ENCODE measurements around the gene CCL27.

The CCL27 gene

DNA sequence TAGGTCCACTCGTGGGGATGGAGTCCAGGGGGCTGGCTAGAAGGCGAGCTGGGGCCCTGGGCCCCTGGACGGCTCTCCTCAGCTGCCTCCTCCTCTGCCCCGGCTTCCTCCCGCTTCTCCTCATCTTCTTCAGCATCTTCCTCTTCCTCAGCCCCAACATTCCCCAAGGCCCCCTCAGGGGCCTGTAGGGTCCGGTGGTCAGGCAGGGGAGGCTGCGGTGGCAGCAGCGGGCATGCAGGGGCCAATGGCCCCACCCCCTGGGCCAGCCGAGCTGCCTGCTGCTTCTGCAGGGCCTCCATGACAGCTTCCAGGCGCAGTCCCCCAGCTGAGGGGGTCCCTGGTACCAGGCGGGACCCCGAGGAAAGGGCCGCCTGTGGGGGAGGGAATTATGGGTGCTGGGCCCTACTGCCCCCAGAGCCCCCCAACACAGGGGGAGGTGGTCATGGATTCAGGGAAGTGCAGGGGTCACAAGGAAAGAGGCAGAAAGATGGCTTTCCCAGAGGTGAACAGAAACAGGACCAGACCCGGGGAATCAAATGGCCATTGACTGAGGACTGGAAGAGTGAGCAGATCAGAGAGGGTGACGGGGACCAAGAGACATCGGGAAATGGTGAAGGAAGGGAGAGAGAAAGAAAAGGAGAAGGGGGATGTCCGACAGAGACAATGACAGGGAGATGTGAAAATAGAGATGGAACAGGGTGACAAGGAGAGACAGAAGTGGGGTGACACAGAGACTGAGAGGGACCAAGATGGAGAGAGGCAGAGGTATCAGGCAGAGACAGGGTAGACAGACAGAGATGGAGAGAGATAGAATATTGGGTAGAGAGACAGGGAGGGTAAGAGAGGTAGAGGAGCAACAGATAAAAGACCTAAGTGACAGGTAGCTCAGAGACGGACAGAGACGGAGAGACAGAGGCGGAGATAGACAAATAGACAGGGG lies 34.5 kb downstream of the CCL27 start:
- no peak for DNase-seq (ENCODE audit: low read depth)

- no peak for DNase-seq (ENCODE audit: low read depth)
These were observed 37.3 kb downstream of the CCL27 start for GRCh38 chr9:34625186-34625486.

GRCh38 chr9:34624475-34625185 lies 37.8 kb downstream of the CCL27 start:
- no peak for DNase-seq (ENCODE audit: low read depth)

DNA sequence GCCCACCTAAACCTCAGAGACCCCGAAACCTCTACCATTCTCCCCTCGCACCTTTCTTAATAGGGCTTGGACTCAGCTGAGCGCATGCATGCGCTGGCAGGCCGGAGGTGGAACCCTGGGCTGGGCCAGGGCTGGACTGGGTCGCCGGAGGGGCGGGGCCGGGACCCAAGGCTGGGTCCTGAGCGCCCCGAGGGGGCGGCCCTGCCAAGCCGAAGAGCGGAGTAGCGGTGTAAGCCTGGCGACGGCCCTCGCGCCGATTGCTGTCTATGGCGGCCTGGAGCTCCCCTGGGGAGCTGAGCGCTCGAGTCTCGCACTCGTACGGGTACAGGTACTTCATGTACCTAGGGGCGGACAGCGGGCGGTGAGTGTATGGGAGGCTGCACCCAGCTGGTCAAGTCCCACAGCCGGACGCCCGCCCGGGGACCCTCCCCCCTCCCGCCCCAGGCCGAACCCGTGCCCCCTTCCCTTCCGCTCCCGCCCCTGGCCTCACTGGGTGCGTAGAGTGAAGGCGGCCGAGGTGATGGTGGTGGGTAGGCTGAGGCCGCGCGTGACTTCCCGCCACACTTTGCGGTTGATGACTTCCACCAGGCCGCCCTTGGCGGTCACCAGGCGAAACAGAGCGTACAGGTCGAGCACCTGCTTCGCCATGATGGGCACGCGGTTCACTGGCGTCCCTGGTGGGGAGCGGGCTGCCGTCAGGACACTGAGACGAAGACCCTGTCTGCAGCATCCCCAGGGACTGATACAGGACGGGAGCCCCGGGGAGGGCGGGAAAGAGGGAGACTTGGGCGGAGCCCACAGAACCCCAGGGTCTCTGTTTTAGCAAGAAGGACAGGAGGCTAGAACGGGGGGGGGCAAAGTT lies 38.9 kb downstream of the CCL27 start:
- DNase-seq (ENCODE audit: low read depth) = no peak

GRCh38 chr9:34620061-34620994 lies 42.1 kb downstream of the CCL27 start, which contains the start of gene DCTN3:
DCTN3 (minus strand) TSS chr9:34620495; CDS start chr9:34620464, 31 bp downstream.
- peak; percentile 88 for DNase-seq (ENCODE audit: low read depth)

DNA sequence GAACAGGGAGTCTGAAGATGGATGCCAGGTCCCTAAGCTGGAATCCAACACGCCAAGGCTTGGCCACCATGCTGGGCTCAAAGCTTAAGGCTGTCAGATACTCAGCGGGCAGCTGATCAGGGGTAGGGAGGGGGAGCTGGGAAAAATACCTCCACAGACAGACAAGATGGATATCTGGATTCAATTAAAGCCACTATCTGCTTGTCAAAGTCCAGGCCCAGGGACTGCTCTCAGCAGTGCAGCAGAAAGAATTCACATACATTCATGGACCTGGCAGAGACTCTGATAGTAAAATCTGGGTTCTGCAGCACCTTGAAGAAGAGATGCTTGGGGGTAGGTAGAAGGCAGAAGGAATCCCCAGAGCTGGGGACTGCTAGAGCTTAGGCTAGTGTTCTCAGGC lies 47.3 kb downstream of the CCL27 start:
- DNase-seq (ENCODE audit: low read depth) = no peak

DNA sequence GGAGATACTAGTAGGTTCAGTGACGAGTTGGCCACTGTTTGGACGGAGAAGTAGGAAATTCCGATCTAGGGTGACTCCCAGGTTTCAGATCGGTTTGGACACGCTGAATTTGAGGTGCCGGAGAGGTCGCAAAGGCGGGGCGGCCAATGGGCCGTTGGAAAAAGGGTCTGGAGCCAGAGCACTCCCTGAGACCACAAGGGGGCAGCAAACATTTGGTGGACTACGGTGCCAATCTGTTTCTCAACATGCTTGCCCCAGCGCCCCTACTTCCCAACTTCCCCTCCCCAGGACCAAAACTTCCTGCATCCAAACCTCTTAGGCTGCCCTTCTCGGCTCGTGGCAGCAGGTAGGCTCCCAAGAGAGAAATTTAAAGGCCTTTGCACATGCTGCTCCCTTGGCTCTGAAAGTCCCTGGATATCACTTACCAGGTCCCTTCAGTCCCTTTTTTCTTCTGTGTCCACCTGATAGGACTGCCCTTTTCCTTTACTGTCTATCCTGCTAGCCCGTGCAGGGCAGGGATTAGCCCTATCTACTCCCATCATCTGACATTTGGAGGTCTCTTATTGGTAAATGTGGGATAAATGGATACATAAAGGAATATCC lies 49.6 kb downstream of the CCL27 start:
- peak; percentile 77 for DNase-seq (ENCODE audit: low read depth)

All from HS-27A (cell line).